HCT116 (cell line): Measurements from ENCODE around the gene MANSC4. TPM values are rescaled to one million over a fixed set of nuclear protein-coding genes. Genes with fewer than 3 reads are reported as not detected.

ENCODE experiments used
- ATAC-seq: fragments of 200-7000 bp; cut with Tn5 transposase; 2 replicates; pipeline ENCODE4 v1.9.1; 2020; ENCODE audit warnings: mild to moderate bottlenecking, moderate library complexity
- BruUV-seq: library from RNA; stranded (reverse); fragments of 400-500 nt; replicated peaks from 2 replicates; lab custom pipeline; 2021; lab: Mats Ljungman, UMichigan
- CTCF ChIA-PET: fragments of 300-600 bp; sonication (Branson Sonifier 250); formaldehyde crosslinking; loops from one replicate; lab custom pipeline; 2021; ENCODE audit warnings: antibody characterized with exemption; lab: Charles Lee
- POLR2A ChIA-PET: fragments of 300-600, 350-600 bp; sonication (Branson Sonifier 250); formaldehyde crosslinking; loops from one replicate; lab custom pipeline; 2021; ENCODE audit warnings: antibody characterized with exemption; lab: Charles Lee
- RAD21 ChIA-PET, 2 experiments: fragments of 300-600 bp; sonication (Branson Sonifier 250); formaldehyde crosslinking; loops; one replicate each; lab custom pipeline; 2023; ENCODE audit warnings: low total read pairs in 2 of 2; ENCODE audit not compliant: uncharacterized antibody in 2 of 2, unreplicated experiment in 2 of 2, low non-redundant PET in 1 of 2; lab: Charles Lee
- DNase-seq: peaks from one replicate; pipeline ENCODE4 v3.0.0-alpha.2; 2010; ENCODE audit warnings: low read depth, low spot score
- H2AFZ ChIP-seq: fragments of 200-600 bp; shearing (Covaris generic), sonication (generic); 2 replicates; pipeline ENCODE4 v1.6.1; 2017; ENCODE audit warnings: low read depth, mixed run types, mixed read lengths, antibody characterized with exemption, low read length; ENCODE audit not compliant: poor library complexity, severe bottlenecking
- H3K27ac ChIP-seq: 2 replicates; pipeline ENCODE4 v1.5.1; 2012; ENCODE audit warnings: low read depth, low read length
- H3K27me3 ChIP-seq: fragments of 200-600 bp; sonication (generic); 2 replicates; pipeline ENCODE4 v1.6.1; 2016; ENCODE audit warnings: mixed run types, low read length, mixed read lengths; ENCODE audit not compliant: insufficient read depth
- H3K36me3 ChIP-seq, 2 experiments: fragments of 200-500 bp in 1 of 2; fragments of 200-600 bp in 1 of 2; sonication (Bioruptor generic) in 1 of 2; sonication (generic) in 1 of 2; 2 replicates each; pipeline versions ENCODE4 v1.5.1 to v1.6.1; 2014 to 2016; ENCODE audit warnings: low read length in 2 of 2, inconsistent platforms in 1 of 2, mixed read lengths in 1 of 2, mixed run types in 1 of 2; ENCODE audit not compliant: insufficient read depth in 2 of 2, control insufficient read depth in 1 of 2
- H3K4me1 ChIP-seq, 2 experiments: fragments of 200-600 bp in 1 of 2; sonication (generic) in 1 of 2; 2 replicates each; pipeline versions ENCODE4 v1.5.1 to v1.6.1; 2012 to 2017; ENCODE audit warnings: low read length in 2 of 2, inconsistent platforms in 1 of 2, mild to moderate bottlenecking in 1 of 2, mixed read lengths in 1 of 2, mixed run types in 1 of 2, moderate library complexity in 1 of 2; ENCODE audit not compliant: insufficient read depth in 2 of 2, control insufficient read depth in 1 of 2
- H3K4me2 ChIP-seq: fragments of 200-600 bp; sonication (generic); 2 replicates; pipeline ENCODE4 v1.6.1; 2017; ENCODE audit warnings: mixed run types, low read length, mixed read lengths
- H3K4me3 ChIP-seq, 2 experiments: fragments of 200-600 bp in 1 of 2; sonication (generic) in 1 of 2; replicated peaks in 1 of 2; 2 replicates each; pipeline ENCODE4 v1.5.1; 2011 to 2016; ENCODE audit warnings: low read length in 2 of 2, control low read depth in 1 of 2, low read depth in 1 of 2, mild to moderate bottlenecking in 1 of 2, mixed read lengths in 1 of 2, mixed run types in 1 of 2
- H3K79me2 ChIP-seq: fragments of 200-600 bp; sonication (generic); 2 replicates; pipeline ENCODE4 v1.6.1; 2017; ENCODE audit warnings: mild to moderate bottlenecking, mixed run types, low read length, moderate library complexity, mixed read lengths; ENCODE audit not compliant: insufficient read depth
- H3K9ac ChIP-seq: fragments of 200-600 bp; sonication (generic); 2 replicates; pipeline ENCODE4 v1.6.1; 2016; ENCODE audit warnings: low read length, mixed read lengths
- H3K9me2 ChIP-seq: fragments of 200-600 bp; sonication (generic), shearing (Covaris generic); 2 replicates; pipeline ENCODE4 v1.6.1; 2017; ENCODE audit warnings: mixed run types, mild to moderate bottlenecking, moderate library complexity; ENCODE audit not compliant: insufficient read depth
- H3K9me3 ChIP-seq, 2 experiments: fragments of 200-500 bp in 1 of 2; fragments of 200-600 bp in 1 of 2; sonication (Bioruptor generic) in 1 of 2; sonication (generic) in 1 of 2; 2 replicates each; pipeline ENCODE4 v1.6.1; 2014 to 2017; ENCODE audit warnings: low read length in 2 of 2, mixed read lengths in 2 of 2, inconsistent platforms in 1 of 2, low read depth in 1 of 2, mild to moderate bottlenecking in 1 of 2, mixed run types in 1 of 2, moderate library complexity in 1 of 2; ENCODE audit not compliant: control insufficient read depth in 1 of 2, insufficient read depth in 1 of 2
- H4K20me1 ChIP-seq: fragments of 200-600 bp; sonication (generic), shearing (Covaris generic); 2 replicates; pipeline ENCODE4 v1.6.1; 2017; ENCODE audit warnings: mixed run types, mild to moderate bottlenecking, moderate library complexity; ENCODE audit not compliant: insufficient read depth
- CBX3 ChIP-seq: IDR thresholded peaks from 2 replicates; pipeline ENCODE4 v1.6.1; 2012; ENCODE audit warnings: low read depth
- ELF1 ChIP-seq: IDR thresholded peaks from 2 replicates; pipeline ENCODE4 v1.6.1; 2012; ENCODE audit warnings: low read depth, borderline replicate concordance
- EZH2 ChIP-seq: fragments of 200-600 bp; sonication (generic); IDR thresholded peaks from 2 replicates; pipeline ENCODE4 v1.6.1; 2017; ENCODE audit warnings: antibody characterized with exemption, mixed run types
- FOSL1 ChIP-seq: IDR thresholded peaks from 2 replicates; pipeline ENCODE4 v1.6.1; 2012; ENCODE audit warnings: low read depth
- MAX ChIP-seq: IDR thresholded peaks from 2 replicates; pipeline ENCODE4 v1.6.1; 2012
- POLR2A ChIP-seq: IDR thresholded peaks from 2 replicates; pipeline ENCODE4 v1.7.0; 2011; ENCODE audit warnings: borderline replicate concordance; ENCODE audit not compliant: insufficient read depth, insufficient read length; ENCODE audit errors: extremely low read depth
- SIN3A ChIP-seq: IDR thresholded peaks from 2 replicates; pipeline ENCODE4 v1.6.1; 2012; ENCODE audit warnings: low read depth
- SRF ChIP-seq: IDR thresholded peaks from 2 replicates; pipeline ENCODE4 v1.6.1; 2012; ENCODE audit warnings: low read depth
- ZBTB33 ChIP-seq: IDR thresholded peaks from 2 replicates; pipeline ENCODE4 v1.6.1; 2011; ENCODE audit warnings: mild to moderate bottlenecking, low read length, moderate library complexity; ENCODE audit not compliant: insufficient replicate concordance; ENCODE audit errors: extremely low read depth
- ZNF274 ChIP-seq: fragments of 200-500 bp; sonication (Bioruptor generic); IDR thresholded peaks from 2 replicates; pipeline ENCODE4 v1.6.1; 2014; ENCODE audit warnings: mild to moderate bottlenecking, low read depth, low read length, inconsistent platforms
- intact Hi-C: fragments of 100-400 bp; cut with micrococcal nuclease; formaldehyde crosslinking; loops from 2 replicates; pipeline ENCODE4 v1.10.0; 2022
- total RNA-seq: library from RNA; stranded (reverse); gene quantifications from one replicate; pipeline ENCODE4 v1.2.1, GENCODE V29; 2021; ENCODE audit not compliant: unreplicated experiment
- TF ChIP-seq, protein P1 (sequence below): IDR thresholded peaks from 2 replicates; pipeline ENCODE4 v1.6.1; 2012; ENCODE audit warnings: low read depth
- TF ChIP-seq, protein P2 (sequence below): IDR thresholded peaks from 2 replicates; pipeline ENCODE4 v1.6.1; 2012

The MANSC4 gene
- total RNA-seq, 1 experiment from 2014 or later: not detected

DNA sequence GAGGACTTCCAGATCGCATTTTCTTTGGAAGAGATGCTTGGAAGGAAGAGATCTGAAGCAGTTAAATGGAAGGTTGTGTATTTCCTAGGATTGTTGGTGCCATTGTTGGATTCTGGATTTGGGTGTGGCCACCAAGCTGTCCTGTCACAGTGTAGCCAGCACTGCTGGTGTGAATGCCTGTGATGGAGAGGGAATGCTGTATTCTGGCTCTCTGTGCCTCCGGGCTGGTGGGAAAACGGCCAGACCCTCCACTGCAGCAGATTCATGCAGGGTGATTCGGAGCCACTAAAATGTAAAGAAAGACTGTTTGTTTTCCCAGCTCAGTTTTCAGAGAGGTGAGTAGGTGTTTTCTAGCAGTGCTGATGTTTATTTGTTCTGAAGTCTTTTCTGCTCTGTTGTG is 30.7 kb upstream of the MANSC4 start:
- Histone ChIP-seq H3K4me2 (no peak overlapping the region), H4K20me1 (no peaks in the 10 kb centered on the region), H3K4me3 (no peak overlapping the region), H3K9ac (no peak overlapping the region), H3K4me1 (no peaks in the 10 kb centered on the region), H2AFZ (no peak overlapping the region), H3K36me3 (no peaks in the 10 kb centered on the region), H3K9me2 (no peaks in the 10 kb centered on the region), H3K9me3 (no peaks in the 10 kb centered on the region), H3K27me3 (no peaks in the 10 kb centered on the region), H3K27ac (no peak overlapping the region), H3K79me2 (no peaks in the 10 kb centered on the region)
- no TSS peak for BruUV-seq
- ATAC-seq (no peak), DNase-seq (no peak)
- ChIA-PET CTCF (interaction anchor here (1.8 kb wide), 1 partner anchor 11 kb away, joined by 6 read pairs; no protein-coding TSS in a partner anchor), RAD21 (no interaction called here), POLR2A (no interaction called here)
- intact Hi-C loops: no loop called here
- no peak for TF ChIP-seq CBX3
- TF ChIP-seq FOSL1: no peak
- TF ChIP-seq, protein P1, sequence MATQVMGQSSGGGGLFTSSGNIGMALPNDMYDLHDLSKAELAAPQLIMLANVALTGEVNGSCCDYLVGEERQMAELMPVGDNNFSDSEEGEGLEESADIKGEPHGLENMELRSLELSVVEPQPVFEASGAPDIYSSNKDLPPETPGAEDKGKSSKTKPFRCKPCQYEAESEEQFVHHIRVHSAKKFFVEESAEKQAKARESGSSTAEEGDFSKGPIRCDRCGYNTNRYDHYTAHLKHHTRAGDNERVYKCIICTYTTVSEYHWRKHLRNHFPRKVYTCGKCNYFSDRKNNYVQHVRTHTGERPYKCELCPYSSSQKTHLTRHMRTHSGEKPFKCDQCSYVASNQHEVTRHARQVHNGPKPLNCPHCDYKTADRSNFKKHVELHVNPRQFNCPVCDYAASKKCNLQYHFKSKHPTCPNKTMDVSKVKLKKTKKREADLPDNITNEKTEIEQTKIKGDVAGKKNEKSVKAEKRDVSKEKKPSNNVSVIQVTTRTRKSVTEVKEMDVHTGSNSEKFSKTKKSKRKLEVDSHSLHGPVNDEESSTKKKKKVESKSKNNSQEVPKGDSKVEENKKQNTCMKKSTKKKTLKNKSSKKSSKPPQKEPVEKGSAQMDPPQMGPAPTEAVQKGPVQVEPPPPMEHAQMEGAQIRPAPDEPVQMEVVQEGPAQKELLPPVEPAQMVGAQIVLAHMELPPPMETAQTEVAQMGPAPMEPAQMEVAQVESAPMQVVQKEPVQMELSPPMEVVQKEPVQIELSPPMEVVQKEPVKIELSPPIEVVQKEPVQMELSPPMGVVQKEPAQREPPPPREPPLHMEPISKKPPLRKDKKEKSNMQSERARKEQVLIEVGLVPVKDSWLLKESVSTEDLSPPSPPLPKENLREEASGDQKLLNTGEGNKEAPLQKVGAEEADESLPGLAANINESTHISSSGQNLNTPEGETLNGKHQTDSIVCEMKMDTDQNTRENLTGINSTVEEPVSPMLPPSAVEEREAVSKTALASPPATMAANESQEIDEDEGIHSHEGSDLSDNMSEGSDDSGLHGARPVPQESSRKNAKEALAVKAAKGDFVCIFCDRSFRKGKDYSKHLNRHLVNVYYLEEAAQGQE: no peak
- TF ChIP-seq ZBTB33: no peak
- TF ChIP-seq MAX: no peak
- TF ChIP-seq EZH2: no peak
- no peak for TF ChIP-seq POLR2A
- no peak for TF ChIP-seq ZNF274
- TF ChIP-seq, protein P2, sequence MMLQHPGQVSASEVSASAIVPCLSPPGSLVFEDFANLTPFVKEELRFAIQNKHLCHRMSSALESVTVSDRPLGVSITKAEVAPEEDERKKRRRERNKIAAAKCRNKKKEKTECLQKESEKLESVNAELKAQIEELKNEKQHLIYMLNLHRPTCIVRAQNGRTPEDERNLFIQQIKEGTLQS: no peak
- TF ChIP-seq ELF1: no peak
- no peak for TF ChIP-seq SRF
- TF ChIP-seq SIN3A: no peak
